ENCODE results near the gene FBXL7. TPM values are rescaled to one million over a fixed set of nuclear protein-coding genes. Genes with fewer than 3 reads are reported as not detected.
A peak's percentile ranks its signal among the peaks of the same experiment; 100 is the strongest.

Gene FBXL7
- total RNA-seq, 6 experiments from 2014 or later: 0.81 to 1.9 (median 1.3) TPM

DNA sequence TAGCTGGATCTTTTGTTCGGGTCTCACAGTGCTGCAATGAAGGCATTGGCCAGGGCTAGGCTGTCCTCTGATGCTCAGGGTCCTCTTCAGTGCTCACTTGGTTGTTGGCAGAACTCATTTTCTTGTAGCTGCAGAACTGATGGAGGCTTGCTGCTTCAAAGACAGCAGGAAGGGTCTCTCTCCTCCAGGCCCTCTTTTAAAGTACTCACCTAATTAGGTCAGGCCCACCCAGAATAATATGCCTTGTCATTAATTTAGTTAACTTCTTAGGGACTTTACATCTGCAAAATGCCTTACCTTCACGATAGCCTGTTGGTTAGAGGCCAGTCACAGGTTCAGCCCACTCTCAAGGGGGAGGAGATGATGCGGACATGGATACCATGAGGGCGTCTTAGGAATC is 114.7 kb downstream of the FBXL7 start:
- no peak for DNase-seq
- no peak for TF ChIP-seq POLR2A (IDR thresholded peaks at IDR 0.05)
- TF ChIP-seq, protein P1, sequence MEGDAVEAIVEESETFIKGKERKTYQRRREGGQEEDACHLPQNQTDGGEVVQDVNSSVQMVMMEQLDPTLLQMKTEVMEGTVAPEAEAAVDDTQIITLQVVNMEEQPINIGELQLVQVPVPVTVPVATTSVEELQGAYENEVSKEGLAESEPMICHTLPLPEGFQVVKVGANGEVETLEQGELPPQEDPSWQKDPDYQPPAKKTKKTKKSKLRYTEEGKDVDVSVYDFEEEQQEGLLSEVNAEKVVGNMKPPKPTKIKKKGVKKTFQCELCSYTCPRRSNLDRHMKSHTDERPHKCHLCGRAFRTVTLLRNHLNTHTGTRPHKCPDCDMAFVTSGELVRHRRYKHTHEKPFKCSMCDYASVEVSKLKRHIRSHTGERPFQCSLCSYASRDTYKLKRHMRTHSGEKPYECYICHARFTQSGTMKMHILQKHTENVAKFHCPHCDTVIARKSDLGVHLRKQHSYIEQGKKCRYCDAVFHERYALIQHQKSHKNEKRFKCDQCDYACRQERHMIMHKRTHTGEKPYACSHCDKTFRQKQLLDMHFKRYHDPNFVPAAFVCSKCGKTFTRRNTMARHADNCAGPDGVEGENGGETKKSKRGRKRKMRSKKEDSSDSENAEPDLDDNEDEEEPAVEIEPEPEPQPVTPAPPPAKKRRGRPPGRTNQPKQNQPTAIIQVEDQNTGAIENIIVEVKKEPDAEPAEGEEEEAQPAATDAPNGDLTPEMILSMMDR (IDR thresholded peaks at IDR 0.05): no peak
- Histone ChIP-seq H3K4me1 (no peaks in the 10 kb centered on the region), H3K36me3 (no peaks in the 10 kb centered on the region), H3K9me3 (no peaks in the 10 kb centered on the region), H3K27ac (no peak overlapping the region), H3K4me3 (no peak overlapping the region), H3K27me3 (no peaks in the 10 kb centered on the region)
- WGBS (ENCODE audit: insufficient coverage, low coverage, low lambda C conversion rate, missing lambda C conversion rate): 83% methylated on average over 4 of the region's 4 CpGs
- intact Hi-C loops (cut with DNase I): no loop called here
- ATAC-seq: no peak

- H3K36me3 ChIP-seq: no peaks in the 10 kb centered on the region
- no peak for ATAC-seq
These were observed 115.9 kb downstream of the FBXL7 start for GRCh38 chr5:15615859-15616258.

DNA sequence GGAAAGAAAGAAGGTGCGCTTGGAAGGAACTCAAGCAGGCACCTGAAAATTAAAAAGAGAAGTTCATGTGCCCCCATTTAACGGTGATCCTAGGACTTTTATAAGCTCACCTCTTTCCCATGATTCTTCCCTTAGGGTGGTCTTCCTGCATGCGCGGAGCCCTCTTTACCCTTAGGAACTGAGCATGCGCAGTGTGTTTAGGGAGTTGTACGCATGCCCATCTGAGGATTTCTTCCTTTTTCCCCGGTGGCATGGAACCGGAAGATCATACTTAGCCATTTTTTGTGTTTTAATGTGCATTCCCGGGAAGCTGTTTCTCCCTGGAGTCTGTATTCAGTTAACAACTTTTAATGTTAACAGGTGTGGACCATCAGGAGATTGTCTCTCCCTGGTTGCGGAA is 119.0 kb downstream of the FBXL7 start:
- no peaks in the 10 kb centered on the region for H3K9me3 ChIP-seq
- H3K36me3 ChIP-seq: no peaks in the 10 kb centered on the region
- 90% methylated on average over 8 of the region's 10 CpGs for WGBS (ENCODE audit: insufficient coverage, low coverage, low lambda C conversion rate, missing lambda C conversion rate)
- no peak for ATAC-seq
- H3K4me1 ChIP-seq: no peaks in the 10 kb centered on the region
- intact Hi-C loops (cut with DNase I): no loop called here
- TF ChIP-seq POLR2A (IDR thresholded peaks at IDR 0.05): no peak
- H3K4me3 ChIP-seq: no peak overlapping the region
- no peak overlapping the region for H3K27ac ChIP-seq
- no peak for DNase-seq
- no peaks in the 10 kb centered on the region for H3K27me3 ChIP-seq

More at GRCh38 chr5:15615859-15616258, 115.9 kb downstream of the FBXL7 start:
- H3K9me3 ChIP-seq: no peaks in the 10 kb centered on the region
- H3K4me1 ChIP-seq: no peaks in the 10 kb centered on the region
- DNase-seq: no peak
- H3K27ac ChIP-seq: no peak overlapping the region
- no peak overlapping the region for H3K4me3 ChIP-seq
- 69% methylated on average over 6 of the region's 6 CpGs for WGBS (ENCODE audit: insufficient coverage, low coverage, low lambda C conversion rate, missing lambda C conversion rate)
- intact Hi-C loops (cut with DNase I): no loop called here
- no peaks in the 10 kb centered on the region for H3K27me3 ChIP-seq
- no peak for TF ChIP-seq POLR2A (IDR thresholded peaks at IDR 0.05)
- TF ChIP-seq, protein P1 (IDR thresholded peaks at IDR 0.05): no peak

DNA sequence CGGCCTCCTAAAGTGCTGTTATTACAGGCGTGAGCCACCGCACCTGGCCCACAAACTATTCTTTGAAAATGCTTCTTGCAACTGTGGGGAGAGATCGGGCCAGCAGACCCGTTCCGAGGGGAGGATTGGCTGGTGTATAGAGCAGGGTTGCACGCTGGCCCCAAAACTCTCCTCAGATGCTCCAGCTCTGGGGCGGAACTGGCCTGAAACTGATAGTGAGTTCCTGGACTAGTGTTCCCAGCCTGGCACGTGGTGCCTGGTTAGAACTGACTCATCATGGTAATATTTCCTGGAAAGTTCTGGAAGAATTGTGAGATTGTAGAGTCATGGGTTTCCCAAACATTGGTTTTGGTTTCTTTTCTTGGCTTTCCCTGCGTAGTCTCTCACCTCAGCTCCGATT is 120.5 kb downstream of the FBXL7 start:
- 68% methylated on average over 9 of the region's 11 CpGs for WGBS (ENCODE audit: insufficient coverage, low coverage, low lambda C conversion rate, missing lambda C conversion rate)
- Histone ChIP-seq H3K4me1 (no peaks in the 10 kb centered on the region), H3K27me3 (no peaks in the 10 kb centered on the region), H3K36me3 (no peaks in the 10 kb centered on the region), H3K9me3 (no peaks in the 10 kb centered on the region), H3K4me3 (no peak overlapping the region), H3K27ac (no peak overlapping the region)
- TF ChIP-seq, protein P1 (IDR thresholded peaks at IDR 0.05): no peak
- TF ChIP-seq POLR2A (IDR thresholded peaks at IDR 0.05): no peak
- peak; percentile 29 to 62 (median 42) for ATAC-seq
- intact Hi-C loops (cut with DNase I): no loop called here
- DNase-seq: peak in 1 of 3 donors; percentile 50

DNA sequence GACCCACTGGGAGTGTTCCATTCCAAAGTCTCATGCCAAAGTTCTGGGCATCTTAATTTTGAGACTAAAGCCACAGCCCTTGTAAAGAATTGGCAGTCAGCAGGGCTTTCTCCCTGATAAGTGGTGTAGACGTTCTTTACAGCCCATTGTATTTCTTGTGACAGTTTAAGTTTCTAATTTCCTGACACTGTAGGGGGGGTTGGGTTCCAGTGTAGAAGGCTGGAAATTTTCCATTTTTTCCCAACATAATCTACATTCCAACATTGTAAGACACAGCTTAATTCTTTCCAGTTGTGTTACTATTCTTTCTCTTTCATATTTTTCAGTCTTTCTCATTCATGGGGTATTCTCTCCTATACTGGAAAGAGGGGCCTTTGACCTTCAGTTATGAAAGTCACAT is 121.1 kb downstream of the FBXL7 start:
- Histone ChIP-seq H3K4me3 (no peak overlapping the region), H3K9me3 (no peaks in the 10 kb centered on the region), H3K27ac (no peak overlapping the region), H3K36me3 (no peaks in the 10 kb centered on the region), H3K27me3 (no peaks in the 10 kb centered on the region), H3K4me1 (no peaks in the 10 kb centered on the region)
- intact Hi-C loops (cut with DNase I): no loop called here
- WGBS (ENCODE audit: insufficient coverage, low coverage, low lambda C conversion rate, missing lambda C conversion rate): 8% methylated on average over 1 of the region's 1 CpG
- DNase-seq (no peak), ATAC-seq (no peak)
- TF ChIP-seq, protein P1 (IDR thresholded peaks at IDR 0.05): no peak
- TF ChIP-seq POLR2A (IDR thresholded peaks at IDR 0.05): no peak

Data from right lobe of liver (tissue), 6 donors.